ENCODE data around the gene HSD3B7.
"Not testable (repeated sequence)": the region's sequence is repeated elsewhere in the genome, so short reads cannot be mapped to it uniquely, and the experiment has no call there.

The HSD3B7 gene

DNA sequence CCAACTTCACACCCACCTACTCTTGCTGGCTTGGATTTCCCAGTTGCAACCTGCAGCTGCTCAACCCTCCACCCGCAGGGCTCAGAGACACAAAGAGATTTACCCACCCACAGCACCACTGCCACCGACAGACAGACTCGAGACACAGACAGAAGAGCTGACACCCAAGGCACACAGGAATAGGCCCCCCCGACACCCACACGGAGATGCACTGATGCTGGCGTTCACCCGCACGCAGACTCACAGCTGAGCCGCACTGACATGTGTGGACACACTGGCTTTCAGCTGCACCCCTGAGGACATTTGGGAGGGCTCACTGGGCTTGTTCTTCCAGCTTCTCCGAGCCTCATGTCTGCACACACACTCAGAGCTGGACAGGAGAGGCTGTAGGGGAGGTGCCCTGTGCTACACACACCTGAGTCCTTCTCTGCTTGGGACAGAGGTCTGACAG, 17.3 kb downstream of the HSD3B7 start:
- DNase-seq (ENCODE audit: low spot score): no peak

DNA sequence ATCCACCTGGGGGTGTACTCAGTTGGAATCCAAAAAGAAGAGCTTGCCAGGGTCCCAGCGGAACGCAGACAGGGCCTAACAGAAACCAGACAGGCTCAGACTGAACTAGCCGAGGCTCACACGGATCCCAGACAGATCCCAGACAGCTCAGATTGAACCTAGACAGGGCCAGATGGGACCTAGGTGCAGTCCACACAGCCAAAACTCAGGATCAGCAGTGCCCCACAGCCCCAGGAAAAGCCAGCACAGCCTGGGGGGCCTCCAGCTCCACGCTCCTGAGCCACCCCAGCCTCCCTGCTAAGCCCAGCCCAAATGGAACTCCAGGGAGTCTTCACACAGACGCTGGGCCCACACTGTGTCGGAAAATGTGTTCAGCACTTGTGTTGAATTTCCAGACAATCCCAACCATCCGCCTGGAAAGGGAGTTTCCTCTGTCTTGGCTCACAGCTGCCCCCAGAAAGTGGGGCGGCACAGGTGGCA, 17.9 kb downstream of the HSD3B7 start:
- no peak for DNase-seq (ENCODE audit: low spot score)

DNA sequence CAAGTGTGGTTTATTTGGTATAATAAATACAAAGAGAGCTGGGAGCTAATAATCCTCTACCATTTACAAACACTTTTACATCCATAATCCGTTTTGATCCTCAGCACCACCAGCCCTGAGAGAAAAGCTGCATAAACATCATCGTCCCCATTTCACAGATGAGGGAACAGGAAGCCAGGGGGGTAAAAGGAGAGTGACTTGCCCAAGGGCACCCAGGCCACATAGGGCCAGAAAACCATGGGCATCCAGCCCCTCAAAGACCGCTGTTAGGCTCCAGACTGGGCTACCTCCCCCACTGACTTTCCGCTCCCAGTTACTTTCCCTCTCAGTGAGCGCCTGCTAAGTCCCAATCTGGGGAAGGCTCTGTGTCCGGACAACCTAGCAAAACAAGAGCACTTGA, 18.7 kb downstream of the HSD3B7 start:
- DNase-seq (ENCODE audit: low spot score): no peak

DNA sequence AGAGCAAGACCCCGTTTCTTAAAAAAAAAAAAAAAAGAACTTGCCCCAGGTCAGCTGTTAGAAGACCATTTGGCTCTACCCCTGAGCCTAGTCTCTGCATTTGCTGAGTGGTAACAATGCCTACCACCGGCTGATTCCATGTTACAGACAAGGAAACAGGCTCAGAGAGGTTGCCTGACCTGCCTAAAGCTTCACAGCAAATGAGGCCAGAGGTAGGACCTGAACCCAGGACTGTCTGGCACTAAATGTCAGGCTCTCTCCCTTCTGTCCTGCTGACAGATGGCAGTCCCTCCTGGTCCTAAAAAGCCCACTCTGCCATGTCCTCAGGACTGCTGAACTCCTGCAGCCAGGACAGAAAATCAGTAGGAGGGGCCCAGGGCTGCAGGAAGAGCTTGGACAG, 19.7 kb downstream of the HSD3B7 start:
- no peak for DNase-seq (ENCODE audit: low spot score)

DNA sequence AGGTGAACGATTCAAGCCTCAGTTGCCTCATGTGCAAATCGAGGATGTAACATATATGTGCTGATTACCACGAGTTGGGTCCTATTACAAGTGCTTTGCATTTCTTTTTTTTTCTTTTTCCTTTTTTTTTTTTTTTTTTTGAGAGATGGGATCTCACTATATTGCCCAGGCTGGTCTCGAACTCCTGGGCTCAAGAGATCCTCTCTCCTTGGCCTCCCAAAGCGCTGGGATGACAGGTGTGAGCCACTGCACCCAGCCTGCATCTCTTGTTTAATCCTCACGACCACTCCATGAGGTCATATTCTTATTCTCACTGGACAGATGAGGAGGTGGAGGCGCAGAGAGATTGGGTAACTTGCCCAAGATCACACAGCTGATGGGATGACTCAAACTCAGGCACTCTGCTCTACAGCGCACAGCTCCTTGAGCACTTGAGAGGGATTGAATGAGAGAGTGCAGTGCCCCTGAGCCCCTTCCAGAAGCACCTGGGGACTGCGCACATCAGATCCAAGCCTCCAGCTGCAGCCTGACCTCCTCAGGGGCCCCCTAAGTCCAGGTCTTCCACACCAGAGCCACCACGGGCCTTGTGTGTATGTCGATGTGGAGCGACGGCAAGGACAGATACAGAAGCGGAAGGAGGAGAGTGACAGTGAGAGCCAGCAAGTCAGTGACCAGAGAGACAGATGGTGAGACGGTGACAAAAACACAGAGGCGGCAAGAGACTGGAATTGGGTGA, 20.5 kb downstream of the HSD3B7 start:
- no peak for DNase-seq (ENCODE audit: low spot score)

DNA sequence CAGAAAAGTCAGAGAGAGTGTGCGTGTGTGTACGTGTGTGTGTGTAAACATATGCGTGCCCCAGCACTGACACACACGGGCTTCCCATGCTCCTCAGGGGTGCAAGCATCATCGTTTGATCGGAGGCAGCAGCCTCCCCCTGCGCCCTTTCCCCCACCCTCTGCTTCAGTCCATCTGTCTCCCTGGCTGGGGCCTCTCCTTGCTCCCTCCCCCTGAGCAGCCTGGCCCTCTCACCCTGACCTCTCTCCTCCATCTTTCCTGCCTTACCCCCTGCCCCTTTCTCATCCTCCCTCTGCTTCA, 21.0 kb downstream of the HSD3B7 start:
- DNase-seq (ENCODE audit: low spot score): no peak

DNA sequence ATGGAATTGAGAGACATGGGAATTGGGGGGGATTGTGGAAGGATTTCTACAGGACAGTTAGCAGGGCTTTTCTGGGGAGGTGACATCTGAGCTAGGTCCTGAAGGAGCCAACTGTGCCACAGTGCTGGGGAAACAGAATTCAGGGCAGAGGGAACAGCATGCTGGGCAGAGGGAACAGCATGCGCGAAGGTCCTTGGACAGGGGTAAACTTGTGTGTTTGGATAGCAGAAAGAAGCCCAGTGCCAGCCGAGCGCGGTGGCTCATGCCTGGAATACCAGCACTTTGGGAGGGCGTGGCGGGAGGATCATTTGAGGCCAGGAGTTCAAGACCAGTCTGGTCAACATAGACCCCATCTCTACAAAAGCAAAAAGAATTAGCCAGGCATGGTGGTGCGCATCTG, 21.6 kb downstream of the HSD3B7 start:
- DNase-seq (ENCODE audit: low spot score): no peak

DNA sequence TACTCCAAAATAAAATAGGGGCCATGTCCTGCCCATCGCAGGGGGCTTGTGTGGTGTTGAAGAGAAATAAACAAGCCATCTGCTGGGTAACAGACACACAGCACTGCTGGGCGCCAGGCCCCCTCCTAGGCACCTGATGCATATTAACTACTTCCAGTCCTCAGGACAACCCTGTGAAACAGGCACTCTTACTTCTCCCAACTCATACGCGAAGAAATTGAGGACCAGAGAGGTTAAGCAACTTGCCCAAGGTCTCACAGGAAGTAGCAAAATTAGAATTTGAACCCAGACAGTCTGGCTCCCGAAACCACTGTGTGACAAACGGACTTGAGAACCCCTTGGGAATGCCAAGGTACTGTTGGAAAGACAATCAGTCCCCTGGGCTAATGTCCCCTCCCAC, 22.7 kb downstream of the HSD3B7 start:
- no peak for DNase-seq (ENCODE audit: low spot score)

DNA sequence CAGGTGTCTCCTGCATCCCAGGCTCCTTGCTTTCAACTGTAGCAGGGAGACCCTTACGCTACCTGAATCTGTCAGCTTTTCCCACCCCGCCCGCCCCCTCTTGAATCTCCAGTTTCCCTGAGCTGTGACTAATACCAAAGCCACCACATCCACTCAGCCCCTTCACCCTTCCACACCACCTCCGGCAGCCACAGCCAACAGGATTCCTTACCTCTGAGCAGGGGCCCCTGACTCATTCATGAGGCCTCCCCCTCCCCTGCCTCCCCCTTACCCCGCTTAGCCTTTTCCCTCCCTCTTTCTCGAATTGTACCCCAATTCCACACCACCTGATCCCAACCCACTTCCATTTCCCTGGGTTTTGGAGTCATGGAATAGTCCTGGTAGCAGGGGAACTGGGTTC, 23.1 kb downstream of the HSD3B7 start:
- no peak for DNase-seq (ENCODE audit: low spot score)

DNA sequence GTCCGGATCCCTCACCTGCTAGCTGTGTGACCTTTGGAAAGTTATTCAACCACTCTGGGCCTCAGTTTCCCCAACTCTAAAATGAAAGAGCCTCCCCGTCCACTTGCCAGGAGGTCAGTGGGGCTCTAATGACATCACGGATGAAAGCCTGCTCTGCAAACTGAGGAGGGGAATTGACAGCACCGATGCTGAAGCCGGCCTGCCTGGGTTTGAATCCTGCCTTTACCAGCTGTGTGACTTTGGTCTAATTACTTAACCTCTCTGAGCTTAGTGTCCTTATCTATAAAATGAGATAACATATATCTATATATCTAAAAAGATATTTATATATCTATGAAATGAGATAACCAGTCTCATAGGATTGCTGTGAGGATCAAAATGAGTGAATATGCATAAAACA, 23.5 kb downstream of the HSD3B7 start:
- no peak for DNase-seq (ENCODE audit: low spot score)

DNA sequence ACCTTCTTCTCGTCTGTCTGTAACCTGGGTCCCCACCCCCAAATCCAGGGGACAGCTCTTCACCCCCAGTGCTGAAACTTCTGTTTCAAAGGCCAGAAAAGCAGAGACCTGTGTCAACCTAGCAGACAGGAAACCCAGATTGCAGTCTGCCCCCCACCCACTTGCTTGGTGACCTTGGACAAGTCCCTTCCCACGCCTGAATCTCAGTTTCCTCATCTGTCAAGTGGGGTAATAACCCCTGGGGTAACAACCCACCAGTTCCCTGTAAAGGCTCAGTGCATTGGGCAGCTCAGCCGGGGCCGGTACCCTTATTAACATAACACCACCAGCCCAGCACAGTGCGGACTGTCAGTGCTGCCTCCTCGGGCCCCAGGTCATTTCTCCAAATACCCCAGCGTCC, 24.1 kb downstream of the HSD3B7 start:
- no peak for DNase-seq (ENCODE audit: low spot score)

DNA sequence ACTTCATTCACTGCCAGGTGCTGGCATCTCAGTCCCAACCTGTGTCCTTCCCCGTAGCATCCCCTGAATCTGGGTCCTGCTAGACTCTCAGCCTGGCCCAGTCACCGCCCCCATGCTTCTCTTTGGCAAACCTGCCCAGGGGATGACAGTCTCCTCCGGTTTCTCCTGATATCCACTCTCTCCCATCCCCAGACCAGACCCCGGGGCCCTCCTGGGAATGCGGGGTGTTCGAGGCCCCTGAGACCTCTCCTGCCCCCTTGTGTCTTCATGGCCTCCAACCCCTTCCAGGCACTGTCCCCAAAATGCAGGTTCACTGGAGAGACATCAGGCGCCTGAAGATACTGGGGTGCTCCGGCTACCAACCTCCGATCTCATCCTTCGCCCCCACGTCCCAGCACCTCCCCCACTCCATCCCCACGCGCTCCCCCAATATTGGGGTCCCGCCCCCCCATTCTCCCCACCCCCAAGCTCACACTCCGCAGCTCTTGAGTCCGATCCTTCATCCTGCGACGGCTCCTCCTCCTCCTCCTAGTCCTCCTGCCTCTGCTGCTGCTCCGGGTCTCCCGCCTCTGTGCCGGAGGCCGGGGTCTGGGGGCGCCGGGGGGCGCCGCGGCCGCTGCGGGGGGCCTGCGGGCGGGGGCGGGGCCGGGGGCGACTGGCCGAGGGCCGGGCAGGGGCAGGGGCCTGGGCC, 25.0 kb downstream of the HSD3B7 start:
- DNase-seq (ENCODE audit: low spot score): no peak

DNA sequence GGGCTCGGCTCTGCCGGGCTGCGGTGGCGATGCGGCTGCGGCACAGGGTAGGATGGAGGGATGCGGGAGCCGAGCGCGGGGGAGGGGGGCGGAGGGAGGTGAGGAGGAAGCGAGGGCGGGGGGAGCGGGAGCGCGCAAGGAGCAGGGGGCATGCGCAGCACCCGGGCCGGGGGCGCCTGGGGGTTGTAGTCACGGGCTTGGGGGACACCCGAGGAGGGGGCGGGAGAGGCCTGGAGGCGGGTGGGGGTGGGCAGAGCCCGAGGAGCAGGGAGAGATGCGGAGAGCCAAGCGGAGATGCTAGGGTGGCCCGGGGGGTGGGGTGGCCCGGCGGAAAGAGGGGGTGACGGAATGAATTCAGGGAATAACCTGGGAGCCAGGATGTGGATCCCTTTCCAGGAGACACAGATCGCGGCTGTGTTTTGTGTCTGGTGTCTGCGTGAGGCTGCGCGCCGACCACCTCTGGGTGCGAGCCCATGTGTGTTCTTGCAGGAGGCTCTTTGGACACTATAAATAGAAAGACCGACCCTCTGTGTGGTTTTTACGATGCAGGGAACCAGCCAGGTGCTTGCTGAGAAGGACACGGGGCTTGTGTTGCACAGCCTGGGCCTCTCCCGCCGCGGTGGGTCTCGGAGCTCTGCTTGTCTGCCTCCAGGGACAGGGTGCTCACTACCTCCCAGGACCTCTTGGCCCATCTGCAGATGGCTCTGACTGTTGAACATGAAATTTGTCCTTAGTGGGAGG, 25.7 kb downstream of the HSD3B7 start, which contains the start of gene STX1B:
Gene STX1B (minus strand): TSS at position 54 of the 741 bp plus-strand sequence. CDS start 242 bp downstream, outside the sequence.
- no peak for DNase-seq (ENCODE audit: low spot score)

DNA sequence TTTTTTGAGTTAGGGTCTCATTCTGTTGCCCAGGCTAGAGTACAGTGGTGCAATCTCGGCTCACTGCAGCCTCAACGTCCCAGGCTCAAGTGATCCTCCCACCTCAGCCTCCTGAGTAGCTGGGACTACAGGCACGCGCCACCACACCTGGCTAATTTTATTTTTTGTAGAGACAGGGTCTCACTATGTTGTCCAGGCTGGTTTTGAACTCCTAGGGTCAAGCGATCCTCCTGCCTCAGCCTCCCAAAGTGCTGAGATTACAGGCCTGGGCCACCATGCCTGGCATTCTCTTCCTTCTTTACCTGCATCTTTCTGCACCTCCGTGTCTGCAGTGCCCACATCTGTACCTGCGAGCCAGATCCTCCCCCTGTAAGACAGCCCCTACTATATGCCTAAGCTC, 26.8 kb downstream of the HSD3B7 start:
- DNase-seq (ENCODE audit: low spot score): not testable (repeated sequence)

DNA sequence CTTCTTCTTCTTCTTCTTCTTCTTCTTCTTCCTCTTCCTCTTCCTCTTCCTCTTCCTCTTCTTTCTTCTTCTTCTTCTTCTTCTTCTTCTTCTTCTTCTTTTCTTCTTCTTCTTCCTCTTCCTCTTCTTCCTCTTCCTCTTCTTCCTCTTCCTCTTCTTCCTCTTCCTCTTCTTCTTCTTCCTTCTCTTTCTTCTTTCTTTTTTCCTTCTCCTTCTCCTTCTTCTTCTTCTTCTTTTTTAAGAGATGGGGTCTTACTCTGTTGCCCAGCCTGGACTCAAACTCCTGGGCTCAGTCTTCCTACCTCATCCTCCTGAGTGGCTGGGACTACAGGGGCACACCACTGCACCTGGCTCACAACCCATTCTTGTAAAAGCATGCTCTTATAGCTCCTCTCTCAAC, 28.3 kb downstream of the HSD3B7 start:
- not testable (repeated sequence) for DNase-seq (ENCODE audit: low spot score)

DNA sequence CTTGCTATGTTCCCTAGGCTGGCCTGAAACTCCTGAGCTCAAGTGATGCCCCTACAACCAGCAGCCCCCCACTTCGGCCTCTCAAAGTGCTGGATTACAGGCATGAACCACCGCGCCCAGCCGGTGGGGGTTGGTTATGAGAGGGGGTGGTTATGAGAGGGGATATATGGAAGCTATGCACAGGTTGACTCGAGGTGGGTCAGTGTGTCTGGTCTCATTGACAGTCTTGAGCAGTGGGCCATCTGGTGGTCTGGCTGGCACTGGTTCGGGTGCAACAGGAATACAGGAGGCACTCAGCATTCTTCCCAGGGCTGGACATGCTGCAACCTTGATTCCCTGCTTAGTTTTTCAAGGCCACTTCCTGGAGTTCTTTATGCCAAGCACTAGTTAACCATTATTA, 31.0 kb downstream of the HSD3B7 start:
- no peak for DNase-seq (ENCODE audit: low spot score)

DNA sequence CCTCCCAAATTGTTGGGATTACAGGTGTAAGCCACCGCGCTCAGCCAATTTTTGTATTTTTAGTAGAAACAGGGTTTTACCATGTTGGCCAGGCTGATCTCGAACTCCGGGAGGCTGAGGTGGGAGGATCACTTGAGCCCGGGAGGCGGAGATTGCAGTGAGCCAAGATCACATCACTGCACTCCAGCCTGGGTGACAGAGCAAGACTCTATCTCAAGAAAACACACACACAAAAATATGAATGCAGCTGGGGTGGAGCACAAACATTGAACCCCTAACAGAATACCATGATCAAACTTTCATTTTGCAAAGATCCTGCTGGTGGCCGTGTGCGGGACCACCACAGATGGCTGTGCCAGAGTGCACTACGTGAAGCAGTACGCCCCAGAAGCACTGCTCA, 32.7 kb downstream of the HSD3B7 start:
- DNase-seq (ENCODE audit: low spot score): not testable (repeated sequence)

DNA sequence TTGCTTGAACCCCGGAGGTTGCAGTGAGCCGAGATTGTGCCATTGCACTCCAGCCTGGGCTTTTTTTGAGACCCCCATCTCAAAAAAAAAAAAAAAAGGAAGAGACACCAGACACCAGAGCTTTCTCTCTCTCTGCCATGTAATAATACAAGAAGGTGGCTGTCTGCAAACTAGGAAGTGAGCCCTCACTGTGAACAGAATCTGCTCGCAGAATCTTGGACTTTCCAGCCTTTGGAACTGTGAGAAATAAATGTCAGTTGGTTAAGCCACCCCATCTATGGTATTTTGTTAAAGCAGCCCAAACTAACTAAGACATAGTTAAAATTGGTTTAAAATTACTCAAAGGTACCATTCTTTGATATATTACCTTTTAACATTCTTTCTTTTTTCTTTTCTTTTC, 35.5 kb downstream of the HSD3B7 start:
- no peak for DNase-seq (ENCODE audit: low spot score)

DNA sequence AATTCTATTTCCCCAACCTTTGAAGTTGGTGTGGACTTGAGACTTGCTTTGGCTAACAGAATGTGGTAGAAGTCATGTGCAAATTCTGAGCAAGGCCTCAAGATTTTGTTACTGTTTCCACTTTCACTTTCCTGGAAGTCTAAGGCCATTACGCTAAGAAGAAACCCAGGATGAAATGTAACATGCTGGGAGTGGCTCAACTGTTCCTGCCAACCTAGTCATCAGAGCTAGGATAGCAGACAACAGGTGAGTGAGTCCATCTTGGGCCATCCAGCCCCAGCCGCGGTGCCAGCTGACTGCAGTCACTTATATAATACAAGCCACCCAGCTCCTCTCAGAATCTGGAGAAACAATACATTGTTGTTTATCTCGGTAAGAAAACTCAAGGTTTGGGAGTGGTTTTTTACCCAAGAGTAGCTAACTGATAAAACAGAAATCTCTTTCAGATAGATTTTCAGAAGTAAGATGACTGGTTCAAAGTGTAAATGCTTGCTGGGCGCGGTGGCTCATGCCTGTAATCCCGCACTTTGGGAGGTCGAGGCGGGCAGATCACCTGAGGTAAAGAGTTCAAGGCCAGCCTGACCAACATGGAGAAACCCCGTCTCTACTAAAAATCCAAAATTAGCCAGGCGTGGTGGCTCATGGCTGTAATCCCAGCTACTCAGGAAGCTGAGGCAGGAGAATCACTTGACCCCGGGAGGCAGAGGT, 37.7 kb downstream of the HSD3B7 start:
- no peak for DNase-seq (ENCODE audit: low spot score)

DNA sequence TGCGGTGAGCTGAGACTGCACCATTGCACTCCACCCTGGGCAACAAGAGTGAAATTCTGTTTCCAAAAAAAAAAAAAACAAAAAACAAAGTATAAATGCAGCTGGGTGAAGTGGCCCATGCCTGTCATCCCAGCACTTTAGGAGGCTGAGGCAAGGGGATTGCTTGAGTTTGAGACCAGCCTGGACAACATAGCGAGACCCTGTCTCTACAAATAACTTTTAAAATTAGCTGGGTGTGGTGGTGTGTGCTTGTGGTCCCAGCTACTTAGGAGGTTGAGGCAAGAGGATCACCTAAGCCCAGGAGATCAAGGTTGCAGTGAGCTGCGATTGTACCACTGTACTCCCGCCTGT, 38.2 kb downstream of the HSD3B7 start:
- DNase-seq (ENCODE audit: low spot score): no peak

DNA sequence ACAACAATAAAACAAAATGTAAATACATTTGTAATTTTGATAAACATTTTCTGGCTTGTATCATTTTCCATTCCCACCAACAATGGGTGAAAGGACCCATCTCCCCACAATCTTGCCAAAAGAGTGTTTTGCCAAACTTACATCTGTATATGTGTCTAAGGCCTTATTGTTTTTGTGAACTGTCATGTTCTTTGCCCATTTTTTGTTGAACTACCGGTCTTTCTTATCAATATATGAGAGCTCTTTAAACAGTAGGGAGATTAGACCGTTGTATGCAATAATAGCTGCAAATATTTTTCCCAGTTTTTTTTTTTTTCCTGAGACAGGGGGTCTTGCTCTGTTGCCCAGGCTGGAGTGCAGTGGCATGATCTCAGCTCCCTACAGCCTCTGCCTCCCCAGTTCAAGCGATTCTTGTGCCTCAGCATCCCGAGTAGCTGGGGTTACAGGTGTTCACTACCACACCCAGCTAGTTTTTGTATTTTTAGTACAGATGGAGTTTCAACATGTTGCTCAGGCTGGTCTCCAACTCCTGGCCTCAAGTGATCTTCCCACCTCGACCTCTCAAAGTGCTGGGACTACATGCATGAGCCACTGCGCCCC, 38.7 kb downstream of the HSD3B7 start:
- no peak for DNase-seq (ENCODE audit: low spot score)

DNA sequence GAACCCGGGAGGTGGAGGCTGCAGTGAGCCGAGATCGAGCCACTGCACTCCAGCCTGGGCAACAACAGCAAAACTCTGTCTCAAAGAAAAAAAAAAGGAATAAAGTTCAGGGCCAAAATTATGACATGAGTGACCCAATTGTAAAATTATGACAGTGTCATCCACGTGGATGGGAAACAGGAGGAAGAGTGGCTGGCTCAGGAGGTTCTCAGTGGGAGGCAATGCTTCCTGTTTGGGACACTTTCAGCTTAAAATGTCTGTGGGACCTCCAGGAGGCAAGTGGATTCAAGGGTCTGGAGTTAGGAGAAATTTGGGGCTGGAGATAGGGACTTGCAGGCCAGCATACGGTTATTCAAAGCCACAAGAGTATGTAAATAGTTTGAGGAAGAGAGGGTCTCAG, 40.3 kb downstream of the HSD3B7 start:
- no peak for DNase-seq (ENCODE audit: low spot score)

Measured in COLO829 (cell line).